ENCODE data around the gene CFLAR. TPM values are rescaled to one million over a fixed set of nuclear protein-coding genes. Genes with fewer than 3 reads are reported as not detected.

CFLAR gene
- total RNA-seq, 1 experiment from 2014 or later: 35.6 TPM

GRCh38 chr2:201196003-201196402 is 80.0 kb downstream of the CFLAR start:
- Histone ChIP-seq H3K4me3 (replicated peaks in 1 of 2; ENCODE audit: low read depth in 1 of 2, low read length in 2 of 2) (no peak overlapping the region), H3K9ac (ENCODE audit: low read length) (no peak overlapping the region), H3K27me3 (ENCODE audit: insufficient read depth, low read length) (no peaks in the 10 kb centered on the region), H3K9me2 (ENCODE audit: insufficient read depth) (no peaks in the 10 kb centered on the region), H3K27ac (ENCODE audit: low read depth, low read length) (no peak overlapping the region), H3K79me2 (ENCODE audit: insufficient read depth, low read length) (no peaks in the 10 kb centered on the region), H3K4me1 (ENCODE audit: control insufficient read depth in 1 of 2, insufficient read depth in 2 of 2, low read length in 2 of 2) (no peaks in the 10 kb centered on the region), H3K9me3 (ENCODE audit: control insufficient read depth in 1 of 2, insufficient read depth in 1 of 2, low read depth in 1 of 2, low read length in 2 of 2) (no peaks in the 10 kb centered on the region), H2AFZ (ENCODE audit: low read depth, low read length, poor library complexity, severe bottlenecking) (no peak overlapping the region), H3K36me3 (ENCODE audit: control insufficient read depth in 1 of 2, insufficient read depth in 2 of 2, low read length in 2 of 2) (no peaks in the 10 kb centered on the region), H3K4me2 (ENCODE audit: low read length) (no peak overlapping the region), H4K20me1 (ENCODE audit: insufficient read depth) (no peaks in the 10 kb centered on the region)
- ChIA-PET RAD21 (ENCODE audit: low non-redundant PET in 1 of 2, low total read pairs in 2 of 2, uncharacterized antibody in 2 of 2, unreplicated experiment in 2 of 2) (no interaction called here), CTCF (interaction anchor here (1.5 kb wide), 1 partner anchor 36 kb away, joined by 6 read pairs; no protein-coding TSS in a partner anchor), POLR2A (no interaction called here)
- intact Hi-C loops (cut with micrococcal nuclease): no loop called here
- TF ChIP-seq TCF7L2 (IDR thresholded peaks at IDR 0.05; ENCODE audit: borderline replicate concordance, extremely low read depth, insufficient read depth, insufficient read length) (no peak), ZNF274 (IDR thresholded peaks at IDR 0.05; ENCODE audit: low read depth, low read length) (no peak), JUND (IDR thresholded peaks at IDR 0.05) (no peak), CBX3 (IDR thresholded peaks at IDR 0.05; ENCODE audit: low read depth) (no peak), ZFX (IDR thresholded peaks at IDR 0.05) (no peak), EGR1 (IDR thresholded peaks at IDR 0.05; ENCODE audit: low read depth) (no peak), POLR2AphosphoS5 (IDR thresholded peaks at IDR 0.05; ENCODE audit: low read depth, low read length) (no peak), RAD21 (IDR thresholded peaks at IDR 0.05; ENCODE audit: low read depth) (no peak), MAX (IDR thresholded peaks at IDR 0.05) (no peak), SRF (IDR thresholded peaks at IDR 0.05; ENCODE audit: low read depth) (no peak), POLR2A (IDR thresholded peaks at IDR 0.05; ENCODE audit: borderline replicate concordance, extremely low read depth, insufficient read depth, insufficient read length) (no peak), FOSL1 (IDR thresholded peaks at IDR 0.05; ENCODE audit: low read depth) (no peak)
- BruUV-seq (replicated peaks): no TSS peak
- DNase-seq (ENCODE audit: low read depth, low spot score) (no peak), ATAC-seq (no peak)

DNA sequence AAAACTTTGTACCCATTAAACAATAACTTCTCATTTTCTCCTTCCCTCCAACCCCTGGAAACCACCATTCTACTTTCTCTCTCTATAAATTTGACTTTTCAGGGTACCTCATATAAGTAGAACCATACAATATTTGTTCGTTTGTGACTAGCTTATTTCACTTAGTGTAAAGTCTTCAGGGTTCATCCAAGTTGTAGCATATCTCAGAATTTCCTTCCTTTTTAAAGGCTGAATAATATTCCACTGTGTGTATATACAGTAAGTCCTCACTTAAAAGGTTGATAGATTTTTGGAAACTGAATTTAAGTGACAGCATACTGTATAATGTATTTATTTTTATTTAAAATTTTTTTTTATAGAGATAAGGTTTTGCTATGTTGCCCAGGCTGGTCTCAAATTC is 80.8 kb downstream of the CFLAR start:
- no peaks in the 10 kb centered on the region for H3K9me2 ChIP-seq (ENCODE audit: insufficient read depth)
- H3K9ac ChIP-seq (ENCODE audit: low read length): no peak overlapping the region
- H2AFZ ChIP-seq (ENCODE audit: low read depth, low read length, poor library complexity, severe bottlenecking): no peak overlapping the region
- no peaks in the 10 kb centered on the region for H3K27me3 ChIP-seq (ENCODE audit: insufficient read depth, low read length)
- H3K4me3 ChIP-seq (replicated peaks in 1 of 2; ENCODE audit: low read depth in 1 of 2, low read length in 2 of 2): no peak overlapping the region
- no peaks in the 10 kb centered on the region for H3K9me3 ChIP-seq (ENCODE audit: control insufficient read depth in 1 of 2, insufficient read depth in 1 of 2, low read depth in 1 of 2, low read length in 2 of 2)
- ChIA-PET POLR2A (no interaction called here), RAD21 (ENCODE audit: low non-redundant PET in 1 of 2, low total read pairs in 2 of 2, uncharacterized antibody in 2 of 2, unreplicated experiment in 2 of 2) (no interaction called here), CTCF (no interaction called here)
- intact Hi-C loops (cut with micrococcal nuclease): no loop called here
- no peaks in the 10 kb centered on the region for H3K36me3 ChIP-seq (ENCODE audit: control insufficient read depth in 1 of 2, insufficient read depth in 2 of 2, low read length in 2 of 2)
- no TSS peak for BruUV-seq (replicated peaks)
- no peaks in the 10 kb centered on the region for H3K79me2 ChIP-seq (ENCODE audit: insufficient read depth, low read length)
- H3K27ac ChIP-seq (ENCODE audit: low read depth, low read length): no peak overlapping the region
- no peaks in the 10 kb centered on the region for H3K4me1 ChIP-seq (ENCODE audit: control insufficient read depth in 1 of 2, insufficient read depth in 2 of 2, low read length in 2 of 2)
- no peaks in the 10 kb centered on the region for H4K20me1 ChIP-seq (ENCODE audit: insufficient read depth)
- no peak for ATAC-seq
- DNase-seq (ENCODE audit: low read depth, low spot score): no peak
- no peak overlapping the region for H3K4me2 ChIP-seq (ENCODE audit: low read length)
- TF ChIP-seq ELF1 (IDR thresholded peaks at IDR 0.05; ENCODE audit: borderline replicate concordance, low read depth) (no peak), ZNF274 (IDR thresholded peaks at IDR 0.05; ENCODE audit: low read depth, low read length) (no peak), SRF (IDR thresholded peaks at IDR 0.05; ENCODE audit: low read depth) (no peak), TCF7L2 (IDR thresholded peaks at IDR 0.05; ENCODE audit: borderline replicate concordance, extremely low read depth, insufficient read depth, insufficient read length) (no peak), CBX3 (IDR thresholded peaks at IDR 0.05; ENCODE audit: low read depth) (no peak), JUND (IDR thresholded peaks at IDR 0.05) (no peak), ZFX (IDR thresholded peaks at IDR 0.05) (no peak), CEBPB (IDR thresholded peaks at IDR 0.05; ENCODE audit: low read depth) (no peak), MAX (IDR thresholded peaks at IDR 0.05) (no peak), POLR2AphosphoS5 (IDR thresholded peaks at IDR 0.05; ENCODE audit: low read depth, low read length) (no peak), POLR2A (IDR thresholded peaks at IDR 0.05; ENCODE audit: borderline replicate concordance, extremely low read depth, insufficient read depth, insufficient read length) (no peak), EGR1 (IDR thresholded peaks at IDR 0.05; ENCODE audit: low read depth) (no peak), REST (IDR thresholded peaks at IDR 0.05; ENCODE audit: low read depth) (no peak), EZH2 (IDR thresholded peaks at IDR 0.05) (no peak), EZH2phosphoT487 (IDR thresholded peaks at IDR 0.05; ENCODE audit: borderline replicate concordance) (no peak), RAD21 (IDR thresholded peaks at IDR 0.05; ENCODE audit: low read depth) (no peak)

Data from HCT116 (cell line).